Peyer's patch (tissue), 4 donors: Measurements from ENCODE around the gene MAST4.

ENCODE experiments used
- POLR2A ChIP-seq, 2 donors: fragments of 450-650 bp; IDR thresholded peaks; one replicate each; pipeline ENCODE4 v1.5.1; 2017; ENCODE audit warnings: antibody characterized with exemption in 2 of 2, mild to moderate bottlenecking in 2 of 2, moderate library complexity in 2 of 2
- TF ChIP-seq, protein P1 (sequence below), 6 experiments: fragments of 450-650 bp in 4 of 6; fragments of 200-600 bp in 2 of 6; sonication (generic) in 1 of 6; IDR thresholded peaks; one replicate each; pipeline ENCODE4 v1.5.1; 2017 to 2019; ENCODE audit warnings: antibody characterized with exemption in 6 of 6, mild to moderate bottlenecking in 3 of 6, moderate library complexity in 1 of 6

DNA sequence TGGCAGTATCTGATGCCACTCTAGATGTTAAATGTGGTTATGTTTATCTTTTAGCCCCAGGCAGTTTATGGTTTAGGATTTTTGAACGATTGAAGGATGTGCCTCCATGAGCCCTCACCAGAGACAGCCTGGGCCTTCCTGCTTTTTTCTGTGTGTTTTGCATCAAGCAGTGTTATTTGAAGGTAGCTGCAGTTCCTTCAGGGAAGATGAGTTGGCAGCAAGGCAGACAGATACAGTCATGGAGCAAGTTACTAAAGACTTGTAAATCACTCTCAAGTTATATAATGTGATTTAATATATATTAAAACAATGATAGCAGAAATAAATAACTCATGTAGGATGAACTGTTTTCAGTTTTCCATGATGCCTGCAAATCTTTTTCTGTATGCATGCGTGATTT is 395.6 kb downstream of the MAST4 start:
- TF ChIP-seq, protein P1, sequence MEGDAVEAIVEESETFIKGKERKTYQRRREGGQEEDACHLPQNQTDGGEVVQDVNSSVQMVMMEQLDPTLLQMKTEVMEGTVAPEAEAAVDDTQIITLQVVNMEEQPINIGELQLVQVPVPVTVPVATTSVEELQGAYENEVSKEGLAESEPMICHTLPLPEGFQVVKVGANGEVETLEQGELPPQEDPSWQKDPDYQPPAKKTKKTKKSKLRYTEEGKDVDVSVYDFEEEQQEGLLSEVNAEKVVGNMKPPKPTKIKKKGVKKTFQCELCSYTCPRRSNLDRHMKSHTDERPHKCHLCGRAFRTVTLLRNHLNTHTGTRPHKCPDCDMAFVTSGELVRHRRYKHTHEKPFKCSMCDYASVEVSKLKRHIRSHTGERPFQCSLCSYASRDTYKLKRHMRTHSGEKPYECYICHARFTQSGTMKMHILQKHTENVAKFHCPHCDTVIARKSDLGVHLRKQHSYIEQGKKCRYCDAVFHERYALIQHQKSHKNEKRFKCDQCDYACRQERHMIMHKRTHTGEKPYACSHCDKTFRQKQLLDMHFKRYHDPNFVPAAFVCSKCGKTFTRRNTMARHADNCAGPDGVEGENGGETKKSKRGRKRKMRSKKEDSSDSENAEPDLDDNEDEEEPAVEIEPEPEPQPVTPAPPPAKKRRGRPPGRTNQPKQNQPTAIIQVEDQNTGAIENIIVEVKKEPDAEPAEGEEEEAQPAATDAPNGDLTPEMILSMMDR (IDR thresholded peaks at IDR 0.05) = no peak
- no peak for TF ChIP-seq POLR2A (IDR thresholded peaks at IDR 0.05)
